ENCODE results near the gene C2CD5. TPM values are rescaled to one million over a fixed set of nuclear protein-coding genes. Genes with fewer than 3 reads are reported as not detected.

C2CD5 gene
- polyA plus RNA-seq, 3 donors: 8.6 to 23.4 (median 9.3) TPM

DNA sequence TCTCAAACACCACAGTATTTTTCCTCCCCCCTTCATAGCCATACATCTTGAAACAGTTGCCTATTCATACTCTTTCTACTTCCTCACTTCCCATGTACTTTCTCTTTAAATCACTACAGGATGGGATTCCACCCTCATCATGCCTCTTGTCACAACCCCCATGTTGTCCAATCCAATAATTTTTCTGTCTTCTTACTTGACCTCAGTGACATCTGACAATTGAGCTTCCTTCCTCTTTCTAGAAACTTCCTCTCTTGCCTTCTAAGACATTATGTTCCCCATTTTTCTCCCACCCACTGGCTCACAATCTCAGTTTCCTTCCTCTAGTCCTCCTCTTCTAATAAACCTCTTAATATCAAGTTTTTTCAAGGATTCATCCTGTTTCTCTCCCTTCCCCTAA lies 5.3 kb downstream of the C2CD5 start:
- no peak overlapping the region for H3K27ac ChIP-seq (ENCODE audit: low read depth, low read length)

DNA sequence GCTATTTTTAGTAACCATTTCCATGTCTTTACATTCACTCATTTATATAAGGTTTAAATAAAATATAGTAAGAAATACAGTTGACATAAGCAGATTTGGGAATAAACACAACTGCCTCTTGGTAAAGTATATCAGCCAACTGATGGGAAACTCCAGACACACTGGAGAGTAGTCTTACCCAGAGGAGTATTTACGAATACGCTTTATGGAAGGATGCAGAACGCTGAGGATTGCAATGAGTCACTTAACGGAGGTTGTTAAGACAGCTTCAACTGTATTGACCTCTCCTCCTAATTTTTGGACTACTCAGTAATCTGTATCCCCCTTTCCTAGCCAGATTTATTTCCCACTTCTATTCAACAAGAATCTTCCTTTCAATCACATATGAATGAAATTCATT lies 6.0 kb downstream of the C2CD5 start:
- WGBS, 3 donors: 75 to 91% (median 86%) methylated on average over 4 of the region's 4 CpGs
- no peak overlapping the region for H3K27ac ChIP-seq (ENCODE audit: low read depth, low read length)

- no peak overlapping the region for H3K27ac ChIP-seq (ENCODE audit: low read depth, low read length)
- 77 to 88% (median 80%) methylated on average over 3 of the region's 3 CpGs for WGBS, 3 donors
Measured at GRCh38 chr12:22536971-22537544, 7.3 kb downstream of the C2CD5 start.

GRCh38 chr12:22536346-22536945 lies 7.9 kb downstream of the C2CD5 start:
- H3K27ac ChIP-seq (ENCODE audit: low read depth, low read length): no peak overlapping the region
- WGBS, 3 donors: 71 to 84% (median 79%) methylated on average over 2 of the region's 2 CpGs

GRCh38 chr12:22535478-22535877 lies 8.9 kb downstream of the C2CD5 start:
- WGBS, 3 donors: 92 to 96% (median 93%) methylated on average over 2 of the region's 2 CpGs
- H3K27ac ChIP-seq (ENCODE audit: low read depth, low read length): no peak overlapping the region

DNA sequence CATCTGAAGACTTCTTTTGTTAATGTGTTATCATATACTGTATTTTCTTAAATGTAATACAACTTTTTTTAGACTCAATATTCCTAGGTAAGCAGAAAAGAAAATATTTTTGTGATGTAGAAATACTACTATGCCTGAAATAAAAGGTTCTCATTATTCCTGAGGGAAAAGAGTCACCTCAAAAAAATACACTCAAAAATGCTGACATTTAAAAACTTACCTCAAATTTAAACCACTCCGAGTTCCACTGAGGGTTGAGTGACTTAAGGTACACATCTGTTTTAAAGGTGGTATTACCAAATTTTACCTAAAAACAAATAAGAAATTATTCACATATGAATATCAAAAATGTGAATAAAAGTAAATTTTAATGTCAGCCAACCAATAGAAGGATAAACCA lies 9.3 kb downstream of the C2CD5 start:
- H3K27ac ChIP-seq (ENCODE audit: low read depth, low read length): no peak overlapping the region
- 91 to 94% (median 91%) methylated on average over 1 of the region's 1 CpG for WGBS, 3 donors

GRCh38 chr12:22533155-22533554 lies 11.2 kb downstream of the C2CD5 start:
- no peak overlapping the region for H3K27ac ChIP-seq (ENCODE audit: low read depth, low read length)
- 91 to 97% (median 91%) methylated on average over 4 of the region's 4 CpGs for WGBS, 3 donors

DNA sequence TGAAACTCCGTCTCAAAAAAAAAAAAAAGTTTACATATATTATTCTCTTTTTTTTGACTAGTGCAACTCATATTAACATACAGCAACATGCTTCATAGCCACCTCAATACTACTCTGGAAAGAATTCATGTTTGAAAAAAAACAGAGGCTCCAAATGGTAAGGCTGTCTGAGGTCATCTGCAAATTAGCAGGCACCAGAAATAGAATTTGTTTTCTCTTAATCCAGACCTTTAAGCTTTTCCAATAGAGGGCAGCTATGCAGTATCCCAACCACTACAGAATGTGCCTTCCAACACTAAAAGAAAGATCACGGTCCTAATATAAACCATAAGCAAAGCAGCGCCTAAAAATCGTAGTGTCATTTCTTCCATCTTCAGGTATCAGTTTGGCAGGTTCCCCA lies 12.0 kb downstream of the C2CD5 start:
- WGBS, 3 donors: 86 to 98% (median 96%) methylated on average over 4 of the region's 4 CpGs

DNA sequence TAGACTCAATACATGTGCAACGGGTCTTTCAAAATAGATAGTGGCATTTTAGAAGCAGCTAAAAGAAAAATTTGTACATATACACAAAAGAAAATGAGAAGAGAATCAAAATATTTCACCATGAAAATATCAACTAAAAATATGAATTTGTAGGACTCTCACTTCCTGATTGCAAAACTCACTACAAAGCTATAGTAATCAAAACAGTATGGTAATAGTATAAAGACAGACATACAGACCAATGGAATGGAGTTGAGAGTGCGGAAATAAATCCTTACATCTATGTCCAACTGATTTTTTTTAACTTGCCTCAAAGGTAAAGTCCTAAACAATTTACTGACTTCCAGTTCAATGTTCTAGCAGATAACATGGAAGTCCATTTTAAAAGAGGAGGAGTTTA lies 13.1 kb downstream of the C2CD5 start:
- H3K27ac ChIP-seq (ENCODE audit: low read depth, low read length): no peak overlapping the region
- WGBS, 3 donors: 96 to 99% (median 98%) methylated on average over 2 of the region's 2 CpGs

More for the DNA sequence above, 12.0 kb downstream of the C2CD5 start:
- H3K27ac ChIP-seq (ENCODE audit: low read depth, low read length): no peak overlapping the region

- 93 to 95% (median 93%) methylated on average over 3 of the region's 3 CpGs for WGBS, 3 donors
- H3K27ac ChIP-seq (ENCODE audit: low read depth, low read length): no peak overlapping the region
Measured at GRCh38 chr12:22529281-22530060, 14.9 kb downstream of the C2CD5 start.

DNA sequence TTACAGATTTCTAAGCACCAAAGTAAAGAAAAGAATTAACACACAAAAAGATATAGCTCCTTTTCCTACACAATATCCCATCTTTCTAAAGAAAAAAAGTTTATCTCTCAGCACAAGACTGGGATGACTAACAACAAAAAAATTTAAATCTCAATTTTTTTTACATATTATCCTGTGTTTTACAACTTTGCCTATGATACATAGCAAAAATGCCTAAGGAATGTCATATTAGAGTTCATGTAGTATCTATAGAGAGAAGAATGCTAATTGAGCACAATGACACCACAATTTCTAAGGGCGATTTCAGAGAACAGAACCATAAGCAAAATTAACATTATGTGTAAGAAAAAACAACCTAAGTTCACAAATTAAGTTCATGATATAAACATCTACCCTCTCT lies 16.3 kb downstream of the C2CD5 start:
- 88 to 97% (median 95%) methylated on average over 1 of the region's 1 CpG for WGBS, 3 donors
- no peak overlapping the region for H3K27ac ChIP-seq (ENCODE audit: low read depth, low read length)

DNA sequence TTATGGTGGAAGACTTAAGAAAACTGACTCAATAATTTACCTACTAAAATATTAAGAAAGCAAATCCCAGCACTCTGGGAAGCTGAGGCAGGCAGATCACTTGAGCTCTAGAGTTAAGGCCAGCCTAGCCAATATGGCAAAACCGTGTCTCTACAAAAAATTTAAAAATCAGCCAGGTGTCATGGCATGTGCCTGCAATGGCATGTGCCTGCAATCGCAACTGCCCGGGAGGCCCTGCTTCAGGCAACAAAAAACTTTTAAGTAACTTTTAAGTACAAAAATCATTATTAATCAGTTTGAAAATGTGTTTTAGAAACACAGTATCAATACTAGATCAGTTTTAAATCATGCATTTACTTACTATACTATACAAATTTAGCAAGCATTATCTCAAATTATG lies 17.5 kb downstream of the C2CD5 start:
- WGBS, 3 donors: 89 to 98% (median 94%) methylated on average over 3 of the region's 3 CpGs
- H3K27ac ChIP-seq (ENCODE audit: low read depth, low read length): no peak overlapping the region

DNA sequence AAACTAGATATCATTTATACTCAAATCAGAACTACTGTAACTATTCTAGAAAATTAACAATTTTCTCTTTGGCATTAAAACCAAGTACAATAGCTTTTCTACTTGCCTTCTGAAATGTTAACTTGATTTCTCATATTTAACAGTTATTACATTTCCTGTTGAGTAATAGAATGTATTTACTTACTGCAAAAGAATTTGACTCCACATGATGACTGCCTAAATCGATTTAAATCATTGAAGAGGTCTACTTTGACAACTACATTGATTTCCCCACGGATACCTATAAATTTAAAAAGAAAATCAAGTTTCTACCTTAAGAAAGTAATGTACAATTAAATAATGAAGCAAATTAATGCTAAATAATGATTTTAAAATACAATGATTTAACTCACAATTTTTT lies 18.9 kb downstream of the C2CD5 start:
- WGBS, 3 donors: 67 to 78% (median 78%) methylated on average over 2 of the region's 2 CpGs

DNA sequence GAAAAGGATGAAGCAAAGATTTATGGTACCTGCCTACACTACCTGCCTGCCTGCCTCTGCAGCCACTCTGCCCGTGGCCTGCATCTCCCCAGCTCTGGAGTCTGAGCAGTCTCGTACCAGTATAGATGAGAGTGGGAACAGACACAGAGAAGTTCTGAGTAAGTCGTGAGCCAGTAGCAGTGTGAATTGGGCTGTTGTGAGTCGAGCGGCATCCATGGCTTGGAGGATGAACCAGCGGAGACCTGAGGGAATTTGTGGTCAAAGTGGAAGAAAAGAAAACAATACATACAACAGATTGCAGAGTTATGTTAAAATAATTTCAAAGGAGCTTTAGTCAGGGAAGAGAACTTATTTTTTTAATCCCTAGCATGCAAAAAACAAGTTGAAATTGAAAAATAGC lies 25.3 kb downstream of the C2CD5 start:
- no peak overlapping the region for H3K27ac ChIP-seq (ENCODE audit: low read depth, low read length)
- WGBS, 3 donors: 86 to 95% (median 92%) methylated on average over 6 of the region's 6 CpGs

More for the DNA sequence above, 18.9 kb downstream of the C2CD5 start:
- H3K27ac ChIP-seq (ENCODE audit: low read depth, low read length): no peak overlapping the region

DNA sequence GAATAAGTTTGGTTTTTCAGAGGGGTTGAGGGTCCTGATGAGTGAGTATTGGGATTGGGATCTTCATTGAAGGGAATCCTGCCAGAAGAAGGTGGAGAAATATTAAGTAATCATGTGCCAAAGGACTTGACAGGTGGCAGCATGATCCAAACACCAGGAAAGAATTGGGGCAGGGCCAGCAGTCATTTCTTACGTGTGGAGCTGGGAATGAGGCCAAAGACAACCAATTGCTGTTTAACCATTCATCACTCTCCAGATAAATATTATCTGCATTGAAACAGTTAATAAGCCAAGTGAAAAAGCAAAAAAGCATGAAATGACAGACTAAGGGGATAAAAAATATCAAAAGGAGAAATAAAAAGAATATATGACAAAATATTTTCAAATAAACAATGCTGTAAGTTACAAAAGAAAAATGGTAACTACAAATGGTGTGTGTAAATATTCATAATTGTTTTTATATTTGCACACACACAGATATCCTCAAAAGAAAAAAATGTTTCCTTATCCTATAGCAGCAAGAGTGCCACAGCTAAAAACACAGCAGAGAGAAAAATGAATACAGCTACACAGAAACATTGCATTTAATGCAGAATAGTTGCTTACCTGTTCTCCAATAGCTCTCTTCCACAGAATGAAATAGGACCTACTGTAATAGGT lies 26.2 kb downstream of the C2CD5 start:
- 15 to 33% (median 31%) methylated on average over 1 of the region's 1 CpG for WGBS, 3 donors
- H3K27ac ChIP-seq (ENCODE audit: low read depth, low read length): no peak overlapping the region

GRCh38 chr12:22514875-22515274 lies 29.5 kb downstream of the C2CD5 start:
- H3K27ac ChIP-seq (ENCODE audit: low read depth, low read length): no peak overlapping the region
- WGBS, 3 donors: 81 to 94% (median 92%) methylated on average over 1 of the region's 1 CpG

- WGBS, 3 donors: 92 to 100% (median 95%) methylated on average over 2 of the region's 2 CpGs
Measured at GRCh38 chr12:22505826-22506225, 38.5 kb downstream of the C2CD5 start.

GRCh38 chr12:22500100-22500499 lies 44.2 kb downstream of the C2CD5 start:
- no peak overlapping the region for H3K27ac ChIP-seq (ENCODE audit: low read depth, low read length)
- 87 to 99% (median 93%) methylated on average over 4 of the region's 4 CpGs for WGBS, 3 donors

More at GRCh38 chr12:22505826-22506225, 38.5 kb downstream of the C2CD5 start:
- H3K27ac ChIP-seq (ENCODE audit: low read depth, low read length): no peak overlapping the region

- 73 to 94% (median 89%) methylated on average over 2 of the region's 2 CpGs for WGBS, 3 donors
- H3K27ac ChIP-seq (ENCODE audit: low read depth, low read length): no peak overlapping the region
Measured at GRCh38 chr12:22499445-22499844, 44.9 kb downstream of the C2CD5 start.
